ENCODE data around the gene CFAP74.
"Not testable (repeated sequence)": the region's sequence is repeated elsewhere in the genome, so short reads cannot be mapped to it uniquely, and the experiment has no call there.

CFAP74 gene

GRCh38 chr1:1987142-1987510 lies 16.5 kb downstream of the CFAP74 start:
- no peak for DNase-seq

GRCh38 chr1:1986451-1987141 lies 17.0 kb downstream of the CFAP74 start:
- DNase-seq: no peak

- DNase-seq: no peak
These were observed 18.1 kb downstream of the CFAP74 start for GRCh38 chr1:1985375-1986050.

- DNase-seq: no peak
These were observed 19.0 kb downstream of the CFAP74 start for GRCh38 chr1:1984560-1985070.

GRCh38 chr1:1982379-1983232 lies 21.0 kb downstream of the CFAP74 start:
- peak in 5 of 58 donors; percentile 14 to 61 (median 42) for DNase-seq

GRCh38 chr1:1981631-1982327 lies 21.8 kb downstream of the CFAP74 start:
- DNase-seq: not testable (repeated sequence)

GRCh38 chr1:1981142-1981500 lies 22.5 kb downstream of the CFAP74 start:
- DNase-seq: no peak

GRCh38 chr1:1980467-1981141 lies 23.0 kb downstream of the CFAP74 start:
- no peak for DNase-seq

GRCh38 chr1:1979482-1980165 lies 24.0 kb downstream of the CFAP74 start:
- no peak for DNase-seq

GRCh38 chr1:1978690-1979481 lies 24.7 kb downstream of the CFAP74 start:
- DNase-seq: not testable (repeated sequence)

GRCh38 chr1:1978108-1978507 lies 25.5 kb downstream of the CFAP74 start:
- DNase-seq: no peak

GRCh38 chr1:1976031-1976430 lies 27.6 kb downstream of the CFAP74 start:
- DNase-seq: no peak

- no peak for DNase-seq
These were observed 28.1 kb downstream of the CFAP74 start for GRCh38 chr1:1975535-1975934.

- DNase-seq: no peak
These were observed 28.8 kb downstream of the CFAP74 start for GRCh38 chr1:1974834-1975233.

GRCh38 chr1:1973716-1974642 lies 29.6 kb downstream of the CFAP74 start:
- DNase-seq: no peak

- no peak for DNase-seq
These were observed 30.4 kb downstream of the CFAP74 start for GRCh38 chr1:1972976-1973715.

- no peak for DNase-seq
These were observed 31.9 kb downstream of the CFAP74 start for GRCh38 chr1:1971688-1972087.

All from anterior cingulate cortex (tissue), 58 donors.